Erythroblast (primary cell): Measurements from ENCODE around the gene ILF3.

ENCODE experiments used
- GATA1 ChIP-seq: IDR thresholded peaks from 2 replicates; pipeline ENCODE4 v1.6.1; 2011; ENCODE audit warnings: low read depth, mild to moderate bottlenecking, control low read depth, low read length, moderate library complexity
- POLR2A ChIP-seq: IDR thresholded peaks from 2 replicates; pipeline ENCODE4 v1.6.1; 2011; ENCODE audit warnings: mild to moderate bottlenecking, low read length

GRCh38 chr19:10687518-10688288 lies 33.6 kb downstream of the ILF3 start:
- TF ChIP-seq POLR2A (no peak), GATA1 (no peak)
